T-helper 2 cell treated with Interferon-gamma antibody and Interleukin-4, amounts not matched to agents 5 μg/mL and 100 μg/mL, for 36 hours (primary cell): Measurements from ENCODE around the gene DIABLO.

Experiments used
- DNase-seq: peaks from one replicate; pipeline ENCODE4 v3.0.0; 2021; ENCODE audit warnings: low spot score
- H3K27ac Mint-ChIP-seq: one replicate; pipeline ENCODE4 v1.8.0; 2021; ENCODE audit warnings: mild to moderate bottlenecking, mixed read lengths
- H3K27me3 Mint-ChIP-seq: one replicate; pipeline ENCODE4 v1.8.0; 2021; ENCODE audit warnings: low read depth, mixed read lengths
- H3K36me3 Mint-ChIP-seq: one replicate; pipeline ENCODE4 v1.8.0; 2021; ENCODE audit warnings: low read depth, mixed read lengths
- H3K4me1 Mint-ChIP-seq: one replicate; pipeline ENCODE4 v1.8.0; 2021; ENCODE audit warnings: low read depth, mixed read lengths
- H3K4me3 Mint-ChIP-seq: one replicate; pipeline ENCODE4 v1.8.0; 2022; ENCODE audit warnings: mild to moderate bottlenecking, moderate library complexity, mixed read lengths
- H3K9me3 Mint-ChIP-seq: one replicate; pipeline ENCODE4 v1.8.0; 2021; ENCODE audit warnings: mixed read lengths

The DIABLO gene

DNA sequence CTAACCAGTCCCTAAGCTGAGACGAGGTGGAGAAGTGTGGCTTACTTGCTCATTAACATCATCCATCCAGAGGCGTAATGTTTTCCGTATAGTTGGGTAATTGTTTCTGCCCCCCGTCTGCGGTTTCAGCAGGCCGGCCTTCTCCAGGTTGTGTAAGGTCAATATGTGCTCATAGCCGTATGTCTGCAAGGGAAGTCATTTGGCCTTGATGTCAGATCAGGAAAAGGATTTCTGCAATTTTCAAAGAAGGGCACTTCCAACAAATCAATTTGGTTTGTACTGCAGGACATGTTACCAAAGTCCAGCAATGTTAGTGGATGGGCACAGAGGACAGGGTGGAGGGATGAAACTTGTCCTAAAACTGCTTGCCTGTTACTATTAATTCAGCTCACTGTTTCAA, 9.9 kb upstream of the DIABLO start:
- H3K9me3 Mint-ChIP-seq: no peaks in the 10 kb centered on the region
- peaks cover 36% of the 10 kb centered on the region for H3K36me3 Mint-ChIP-seq
- H3K27me3 Mint-ChIP-seq: no peaks in the 10 kb centered on the region
- no peak for DNase-seq
- H3K4me3 Mint-ChIP-seq: no peak overlapping the region
- H3K4me1 Mint-ChIP-seq: no peaks in the 10 kb centered on the region
- H3K27ac Mint-ChIP-seq: no peak overlapping the region

- Mint-ChIP-seq H3K27me3 (no peaks in the 10 kb centered on the region), H3K27ac (no peak overlapping the region), H3K9me3 (no peaks in the 10 kb centered on the region), H3K36me3 (peaks cover 28% of the 10 kb centered on the region), H3K4me3 (no peak overlapping the region), H3K4me1 (peaks cover 6% of the 10 kb centered on the region)
- DNase-seq: no peak
Measured at GRCh38 chr12:122232691-122233090, 6.8 kb upstream of the DIABLO start.

DNA sequence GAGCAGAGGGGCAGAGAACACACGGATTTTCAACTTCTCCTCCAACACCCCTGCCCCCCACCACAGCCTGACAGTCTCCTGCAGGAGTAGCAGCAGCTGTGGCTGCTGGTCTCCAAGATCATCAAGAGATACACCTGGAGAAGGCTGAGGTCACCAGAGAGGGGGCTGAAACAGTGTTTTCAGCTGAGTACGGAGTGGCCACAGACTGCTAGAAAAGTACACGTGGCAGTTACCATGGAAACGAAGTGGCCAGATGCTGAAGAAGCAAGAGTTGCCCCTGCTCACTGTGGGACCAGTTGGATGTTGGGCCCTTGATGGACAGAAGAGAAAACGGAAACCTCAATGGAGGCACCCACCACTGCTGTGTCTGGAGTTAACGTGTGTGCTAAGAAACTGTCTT, 4.9 kb upstream of the DIABLO start:
- Mint-ChIP-seq H3K4me3 (no peak overlapping the region), H3K27ac (no peak overlapping the region), H3K27me3 (no peaks in the 10 kb centered on the region), H3K9me3 (no peaks in the 10 kb centered on the region), H3K36me3 (peaks cover 24% of the 10 kb centered on the region), H3K4me1 (peaks cover 12% of the 10 kb centered on the region)
- DNase-seq: no peak

DNA sequence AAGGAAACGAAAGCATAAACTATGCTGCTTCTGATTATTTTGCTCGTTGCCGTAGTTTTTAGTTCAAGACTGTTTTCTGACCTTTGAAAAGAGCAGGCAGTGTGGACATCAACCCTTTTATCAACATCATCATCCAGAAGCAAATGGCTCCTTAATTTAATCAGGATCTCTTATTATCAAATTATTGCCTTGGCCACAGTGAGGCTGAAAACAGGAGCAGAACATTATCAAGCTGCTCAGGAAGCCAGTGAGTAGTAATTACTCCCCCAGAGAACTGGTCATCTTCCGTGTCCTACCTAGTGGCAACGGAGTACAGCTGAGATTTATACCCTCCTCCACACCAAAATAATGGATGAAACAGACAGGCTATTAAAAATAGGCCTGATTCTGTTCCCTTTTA, 2.2 kb upstream of the DIABLO start:
- peaks cover 24% of the 10 kb centered on the region for H3K4me1 Mint-ChIP-seq
- H3K27me3 Mint-ChIP-seq: no peaks in the 10 kb centered on the region
- no peak overlapping the region for H3K27ac Mint-ChIP-seq
- peak overlapping the region; percentile 80 for H3K4me3 Mint-ChIP-seq
- no peaks in the 10 kb centered on the region for H3K9me3 Mint-ChIP-seq
- peaks cover 25% of the 10 kb centered on the region for H3K36me3 Mint-ChIP-seq
- DNase-seq: no peak

- Mint-ChIP-seq H3K4me3 (peak overlapping the region; percentile 80), H3K27ac (peak overlapping the region; percentile 32), H3K4me1 (peaks cover 24% of the 10 kb centered on the region), H3K36me3 (peaks cover 21% of the 10 kb centered on the region), H3K27me3 (no peaks in the 10 kb centered on the region), H3K9me3 (no peaks in the 10 kb centered on the region)
- no peak for DNase-seq
Measured at GRCh38 chr12:122227341-122227740, 1.5 kb upstream of the DIABLO start.

DNA sequence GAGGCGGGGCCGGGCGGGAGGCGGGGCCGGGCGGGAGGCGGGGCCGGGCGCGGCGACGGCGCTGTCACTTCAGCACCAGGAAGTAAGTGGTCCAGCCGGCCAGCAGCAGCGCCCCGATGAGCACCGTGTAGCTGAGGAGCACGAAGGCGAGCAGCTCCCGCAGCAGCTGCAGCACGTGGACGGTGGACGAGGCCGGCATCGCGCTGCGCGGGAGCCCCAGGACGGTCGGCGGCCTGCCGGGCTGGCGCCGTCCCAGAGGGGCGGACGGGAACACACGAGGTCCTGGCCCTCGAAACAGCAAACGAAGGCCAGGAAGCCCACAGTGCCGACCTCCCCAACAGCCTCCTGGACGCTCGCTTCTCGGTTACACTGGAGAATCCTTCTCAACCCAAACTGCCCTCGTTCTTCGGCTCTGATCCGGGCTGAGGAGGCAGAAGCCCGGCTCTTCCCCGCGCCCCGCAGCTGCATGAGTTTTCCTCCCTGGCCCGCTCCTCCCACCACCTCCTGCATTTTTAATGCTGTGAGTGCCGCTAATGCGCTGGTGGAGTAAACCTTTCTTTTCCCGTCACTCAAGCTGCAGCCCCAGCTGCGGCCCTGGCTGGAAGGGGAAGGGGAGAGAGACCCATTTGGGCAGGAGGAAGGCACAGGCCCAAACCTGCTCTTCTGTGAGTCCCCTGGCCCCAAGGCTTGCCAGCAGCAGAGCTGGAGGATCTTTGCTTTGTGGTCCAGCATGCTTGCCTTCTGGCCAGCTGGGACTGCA, 694 bp upstream of the DIABLO start:
- H3K4me1 Mint-ChIP-seq: peaks cover 24% of the 10 kb centered on the region
- H3K4me3 Mint-ChIP-seq: peak overlapping the region; percentile 80
- H3K27me3 Mint-ChIP-seq: no peaks in the 10 kb centered on the region
- H3K9me3 Mint-ChIP-seq: no peaks in the 10 kb centered on the region
- peak overlapping the region; percentile 32 for H3K27ac Mint-ChIP-seq
- no peak for DNase-seq
- peaks cover 22% of the 10 kb centered on the region for H3K36me3 Mint-ChIP-seq

- Mint-ChIP-seq H3K9me3 (no peaks in the 10 kb centered on the region), H3K27me3 (no peaks in the 10 kb centered on the region), H3K36me3 (peaks cover 42% of the 10 kb centered on the region), H3K4me3 (no peak overlapping the region), H3K27ac (peak overlapping the region; percentile 16), H3K4me1 (peaks cover 4% of the 10 kb centered on the region)
- DNase-seq: no peak
Measured at GRCh38 chr12:122216445-122216844, 9.4 kb downstream of the DIABLO start.

DNA sequence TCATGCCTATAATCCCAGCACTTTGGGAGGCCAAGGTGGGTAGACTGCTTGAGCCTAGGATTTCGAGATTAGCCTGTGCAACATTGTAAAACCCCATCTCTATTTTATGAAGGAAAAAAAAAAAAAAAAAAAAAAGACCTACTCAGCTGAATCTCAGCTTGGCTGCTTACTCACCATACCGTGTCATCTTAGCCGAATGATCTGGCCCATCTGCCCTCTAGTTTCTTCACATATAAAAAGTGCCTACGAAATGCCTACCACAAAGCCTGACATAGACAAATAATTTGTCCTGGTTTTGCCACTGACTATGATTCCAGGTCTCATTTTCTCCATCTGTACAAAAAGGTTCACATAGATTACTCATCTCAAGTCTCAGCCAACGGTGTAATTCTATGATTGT, 10.1 kb downstream of the DIABLO start:
- Mint-ChIP-seq H3K27me3 (no peaks in the 10 kb centered on the region), H3K4me3 (no peak overlapping the region), H3K36me3 (peaks cover 39% of the 10 kb centered on the region), H3K9me3 (no peaks in the 10 kb centered on the region), H3K4me1 (peaks cover under 1% of the 10 kb centered on the region), H3K27ac (no peak overlapping the region)
- DNase-seq: no peak

GRCh38 chr12:122208073-122208820, 17.6 kb downstream of the DIABLO start:
- Mint-ChIP-seq H3K4me1 (peaks cover 6% of the 10 kb centered on the region), H3K4me3 (no peak overlapping the region), H3K9me3 (no peaks in the 10 kb centered on the region), H3K27me3 (peaks cover 12% of the 10 kb centered on the region), H3K36me3 (peaks cover 34% of the 10 kb centered on the region), H3K27ac (no peak overlapping the region)
- DNase-seq: no peak

- peaks cover 20% of the 10 kb centered on the region for H3K27me3 Mint-ChIP-seq
- peaks cover 6% of the 10 kb centered on the region for H3K4me1 Mint-ChIP-seq
- H3K27ac Mint-ChIP-seq: no peak overlapping the region
- DNase-seq: no peak
- peaks cover 31% of the 10 kb centered on the region for H3K36me3 Mint-ChIP-seq
- no peaks in the 10 kb centered on the region for H3K9me3 Mint-ChIP-seq
- no peak overlapping the region for H3K4me3 Mint-ChIP-seq
Measured at GRCh38 chr12:122207391-122207790, 18.5 kb downstream of the DIABLO start.

DNA sequence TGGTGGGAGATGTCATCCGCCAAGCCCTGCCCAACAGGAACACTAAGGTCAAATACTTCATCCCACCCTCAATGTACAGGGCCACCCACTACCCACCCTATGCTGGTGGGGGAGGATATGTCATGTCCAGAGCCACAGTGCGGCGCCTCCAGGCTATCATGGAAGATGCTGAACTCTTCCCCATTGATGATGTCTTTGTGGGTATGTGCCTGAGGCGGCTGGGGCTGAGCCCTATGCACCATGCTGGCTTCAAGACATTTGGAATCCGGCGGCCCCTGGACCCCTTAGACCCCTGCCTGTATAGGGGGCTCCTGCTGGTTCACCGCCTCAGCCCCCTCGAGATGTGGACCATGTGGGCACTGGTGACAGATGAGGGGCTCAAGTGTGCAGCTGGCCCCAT, 18.9 kb downstream of the DIABLO start:
- Mint-ChIP-seq H3K36me3 (peaks cover 28% of the 10 kb centered on the region), H3K27ac (no peak overlapping the region), H3K9me3 (no peaks in the 10 kb centered on the region), H3K4me3 (no peak overlapping the region), H3K27me3 (peaks cover 20% of the 10 kb centered on the region), H3K4me1 (peaks cover 6% of the 10 kb centered on the region)
- no peak for DNase-seq

DNA sequence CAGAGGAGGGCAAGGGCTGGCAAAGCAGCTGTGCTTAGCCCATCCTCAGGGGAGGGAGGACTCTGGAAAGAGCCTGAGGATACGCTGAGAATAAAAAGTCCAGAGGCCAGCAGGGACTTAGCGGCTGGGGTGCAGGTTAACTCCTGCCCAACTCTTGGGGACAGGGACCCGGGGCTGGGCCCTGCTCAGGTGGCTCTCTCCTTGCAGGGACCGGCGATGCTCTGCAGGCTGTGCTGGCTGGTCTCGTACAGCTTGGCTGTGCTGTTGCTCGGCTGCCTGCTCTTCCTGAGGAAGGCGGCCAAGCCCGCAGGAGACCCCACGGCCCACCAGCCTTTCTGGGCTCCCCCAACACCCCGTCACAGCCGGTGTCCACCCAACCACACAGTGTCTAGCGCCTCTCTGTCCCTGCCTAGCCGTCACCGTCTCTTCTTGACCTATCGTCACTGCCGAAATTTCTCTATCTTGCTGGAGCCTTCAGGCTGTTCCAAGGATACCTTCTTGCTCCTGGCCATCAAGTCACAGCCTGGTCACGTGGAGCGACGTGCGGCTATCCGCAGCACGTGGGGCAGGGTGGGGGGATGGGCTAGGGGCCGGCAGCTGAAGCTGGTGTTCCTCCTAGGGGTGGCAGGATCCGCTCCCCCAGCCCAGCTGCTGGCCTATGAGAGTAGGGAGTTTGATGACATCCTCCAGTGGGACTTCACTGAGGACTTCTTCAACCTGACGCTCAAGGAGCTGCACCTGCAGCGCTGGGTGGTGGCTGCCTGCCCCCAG, 19.6 kb downstream of the DIABLO start:
- H3K4me3 Mint-ChIP-seq: no peak overlapping the region
- peaks cover 6% of the 10 kb centered on the region for H3K4me1 Mint-ChIP-seq
- no peak overlapping the region for H3K27ac Mint-ChIP-seq
- H3K36me3 Mint-ChIP-seq: peaks cover 23% of the 10 kb centered on the region
- DNase-seq: no peak
- H3K9me3 Mint-ChIP-seq: no peaks in the 10 kb centered on the region
- H3K27me3 Mint-ChIP-seq: peaks cover 24% of the 10 kb centered on the region

GRCh38 chr12:122205053-122205925, 20.6 kb downstream of the DIABLO start:
- Mint-ChIP-seq H3K27me3 (peaks cover 27% of the 10 kb centered on the region), H3K27ac (peak overlapping the region; percentile 5), H3K36me3 (peaks cover 21% of the 10 kb centered on the region), H3K9me3 (no peaks in the 10 kb centered on the region), H3K4me1 (peaks cover 6% of the 10 kb centered on the region), H3K4me3 (peak overlapping the region; percentile 79)
- DNase-seq: no peak
